HepG2 (cell line): ENCODE measurements around the gene SYCE3. TPM values are rescaled to one million over a fixed set of nuclear protein-coding genes. Genes with fewer than 3 reads are reported as not detected.

ENCODE experiments used
- CBX5 ChIP-seq: sonication (generic); formaldehyde crosslinking; IDR thresholded peaks from 2 replicates; pipeline ENCODE4 v1.4.0; 2020; ENCODE audit warnings: missing genetic modification reagents, borderline replicate concordance
- ETV5 ChIP-seq: IDR thresholded peaks from 2 replicates; pipeline ENCODE4 v1.6.1; 2018; ENCODE audit warnings: missing biosample characterization, missing genetic modification reagents, inconsistent platforms, borderline replicate concordance
- GABPA ChIP-seq, 2 experiments: IDR thresholded peaks; 2 replicates each; pipeline ENCODE4 v1.6.1; 2011 to 2016; ENCODE audit warnings: low read depth in 2 of 2, low read length in 1 of 2, missing biosample characterization in 1 of 2, missing genetic modification characterization in 1 of 2
- HNF4A ChIP-seq: sonication (generic); formaldehyde crosslinking; IDR thresholded peaks from 2 replicates; pipeline ENCODE4 v1.4.0; 2020; ENCODE audit warnings: missing genetic modification reagents
- HOXA5 ChIP-seq: sonication (generic); formaldehyde crosslinking; IDR thresholded peaks from 2 replicates; pipeline ENCODE4 v1.4.0; 2020; ENCODE audit warnings: missing genetic modification reagents
- SIN3B ChIP-seq: fragments of 150-350 bp; IDR thresholded peaks from 2 replicates; pipeline ENCODE4 v1.6.1; 2014; ENCODE audit warnings: low read length
- SMYD3 ChIP-seq: sonication (generic); formaldehyde crosslinking; IDR thresholded peaks from 2 replicates; pipeline ENCODE4 v1.8.1; 2023; ENCODE audit warnings: mild to moderate bottlenecking, missing genetic modification reagents
- ZNF101 ChIP-seq: sonication (generic); formaldehyde crosslinking; IDR thresholded peaks from 2 replicates; pipeline ENCODE4 v1.4.0; 2020; ENCODE audit warnings: mild to moderate bottlenecking, low read depth, missing genetic modification reagents, borderline replicate concordance
- ZNF124 ChIP-seq: sonication (generic); formaldehyde crosslinking; IDR thresholded peaks from 2 replicates; pipeline ENCODE4 v1.4.0; 2020; ENCODE audit warnings: missing genetic modification reagents
- ZNF549 ChIP-seq: sonication (generic); formaldehyde crosslinking; IDR thresholded peaks from 2 replicates; pipeline ENCODE4 v1.5.0; 2020; ENCODE audit warnings: missing genetic modification reagents
- ZNF572 ChIP-seq: sonication (generic); formaldehyde crosslinking; IDR thresholded peaks from 2 replicates; pipeline ENCODE4 v1.5.1; 2020; ENCODE audit warnings: mild to moderate bottlenecking, missing genetic modification reagents
- ZNF724P ChIP-seq: sonication (generic); formaldehyde crosslinking; IDR thresholded peaks from 2 replicates; pipeline ENCODE4 v1.8.0; 2022; ENCODE audit warnings: missing genetic modification reagents, borderline replicate concordance
- polyA plus RNA-seq, 8 experiments: library from polyadenylated mRNA; depleted of rRNA in 3 of 8; stranded (reverse) in 7 of 8; unstranded in 1 of 8; fragments of >200 nt; fragmentation: Illumina TruSeq in 4 of 8; extraction: Trizol in 4 of 8; gene quantifications; 2 replicates each; pipeline versions ENCODE4 v1.2.1 to v1.2.3, GENCODE V29; 2011 to 2016; ENCODE audit warnings: low read depth in 4 of 8, missing spikeins in 1 of 8, mixed read lengths in 1 of 8; ENCODE audit not compliant: insufficient read depth in 1 of 8
- total RNA-seq, 5 experiments: library from RNA; depleted of rRNA; stranded (reverse); fragments of >200 nt; fragmentation: Illumina TruSeq; extraction: Trizol; gene quantifications; 2 replicates each; pipeline ENCODE4 v1.2.3, GENCODE V29; 2016; ENCODE audit warnings: low read depth in 1 of 5
- TF ChIP-seq, protein P1 (sequence below): sonication (generic); formaldehyde crosslinking; IDR thresholded peaks from 2 replicates; pipeline ENCODE4 v1.4.0; 2020; ENCODE audit warnings: mild to moderate bottlenecking, missing genetic modification reagents, borderline replicate concordance
- TF ChIP-seq, protein P2 (sequence below): IDR thresholded peaks from 2 replicates; pipeline ENCODE4 v1.6.1; 2016; ENCODE audit warnings: control low read depth
- TF ChIP-seq, protein P3 (sequence below): sonication (generic); formaldehyde crosslinking; IDR thresholded peaks from 2 replicates; pipeline ENCODE4 v1.4.0; 2020; ENCODE audit warnings: missing genetic modification reagents, mild to moderate bottlenecking, borderline replicate concordance
- TF ChIP-seq, protein P4 (sequence below): sonication (generic); formaldehyde crosslinking; conservative IDR thresholded peaks from 2 replicates; pipeline ENCODE4 v1.8.1; 2023; ENCODE audit warnings: missing genetic modification reagents
- TF ChIP-seq, protein P5 (sequence below): sonication (generic); formaldehyde crosslinking; IDR thresholded peaks from 2 replicates; pipeline ENCODE4 v1.4.0; 2020; ENCODE audit warnings: missing genetic modification reagents, borderline replicate concordance

SYCE3 gene
- total and polyA plus RNA-seq, 2 of the 13 experiments (the other 11 are each of a cell fraction or from before 2014, with no cell fraction given), result not detected

DNA sequence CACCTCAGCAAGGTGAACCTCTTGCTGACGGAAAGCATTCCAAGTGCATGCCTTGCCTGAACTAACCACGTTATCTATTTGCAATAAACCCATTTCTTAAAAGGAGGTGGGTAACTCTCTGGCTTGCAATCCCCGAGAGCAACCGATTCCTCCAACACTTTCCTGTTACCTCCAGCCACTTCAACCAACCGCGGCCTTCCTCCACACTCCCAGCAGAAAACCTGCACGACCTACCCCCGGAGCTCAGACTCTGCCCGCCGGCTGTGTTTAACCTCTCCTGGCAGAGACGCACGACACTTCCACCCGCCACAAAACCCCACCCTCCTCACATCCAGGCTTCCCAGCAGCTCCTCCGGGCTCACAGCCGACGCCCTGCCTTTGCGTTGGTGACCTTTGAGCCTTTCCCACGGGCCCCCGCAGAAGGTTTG, 38.0 kb downstream of the SYCE3 start (continued):
- TF ChIP-seq, protein P1, sequence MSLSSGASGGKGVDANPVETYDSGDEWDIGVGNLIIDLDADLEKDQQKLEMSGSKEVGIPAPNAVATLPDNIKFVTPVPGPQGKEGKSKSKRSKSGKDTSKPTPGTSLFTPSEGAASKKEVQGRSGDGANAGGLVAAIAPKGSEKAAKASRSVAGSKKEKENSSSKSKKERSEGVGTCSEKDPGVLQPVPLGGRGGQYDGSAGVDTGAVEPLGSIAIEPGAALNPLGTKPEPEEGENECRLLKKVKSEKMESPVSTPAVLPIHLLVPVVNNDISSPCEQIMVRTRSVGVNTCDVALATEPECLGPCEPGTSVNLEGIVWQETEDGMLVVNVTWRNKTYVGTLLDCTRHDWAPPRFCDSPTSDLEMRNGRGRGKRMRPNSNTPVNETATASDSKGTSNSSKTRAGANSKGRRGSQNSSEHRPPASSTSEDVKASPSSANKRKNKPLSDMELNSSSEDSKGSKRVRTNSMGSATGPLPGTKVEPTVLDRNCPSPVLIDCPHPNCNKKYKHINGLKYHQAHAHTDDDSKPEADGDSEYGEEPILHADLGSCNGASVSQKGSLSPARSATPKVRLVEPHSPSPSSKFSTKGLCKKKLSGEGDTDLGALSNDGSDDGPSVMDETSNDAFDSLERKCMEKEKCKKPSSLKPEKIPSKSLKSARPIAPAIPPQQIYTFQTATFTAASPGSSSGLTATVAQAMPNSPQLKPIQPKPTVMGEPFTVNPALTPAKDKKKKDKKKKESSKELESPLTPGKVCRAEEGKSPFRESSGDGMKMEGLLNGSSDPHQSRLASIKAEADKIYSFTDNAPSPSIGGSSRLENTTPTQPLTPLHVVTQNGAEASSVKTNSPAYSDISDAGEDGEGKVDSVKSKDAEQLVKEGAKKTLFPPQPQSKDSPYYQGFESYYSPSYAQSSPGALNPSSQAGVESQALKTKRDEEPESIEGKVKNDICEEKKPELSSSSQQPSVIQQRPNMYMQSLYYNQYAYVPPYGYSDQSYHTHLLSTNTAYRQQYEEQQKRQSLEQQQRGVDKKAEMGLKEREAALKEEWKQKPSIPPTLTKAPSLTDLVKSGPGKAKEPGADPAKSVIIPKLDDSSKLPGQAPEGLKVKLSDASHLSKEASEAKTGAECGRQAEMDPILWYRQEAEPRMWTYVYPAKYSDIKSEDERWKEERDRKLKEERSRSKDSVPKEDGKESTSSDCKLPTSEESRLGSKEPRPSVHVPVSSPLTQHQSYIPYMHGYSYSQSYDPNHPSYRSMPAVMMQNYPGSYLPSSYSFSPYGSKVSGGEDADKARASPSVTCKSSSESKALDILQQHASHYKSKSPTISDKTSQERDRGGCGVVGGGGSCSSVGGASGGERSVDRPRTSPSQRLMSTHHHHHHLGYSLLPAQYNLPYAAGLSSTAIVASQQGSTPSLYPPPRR (CRISPR knock-in tag), result no peak
- TF ChIP-seq ZNF549 (CRISPR knock-in tag), result no peak
- no peak for TF ChIP-seq ZNF724P (CRISPR knock-in tag)
- 0 out of 2 replicates have a peak, but pooled peaks have one; percentile 5 for TF ChIP-seq CBX5 (CRISPR knock-in tag)
- TF ChIP-seq, protein P2, sequence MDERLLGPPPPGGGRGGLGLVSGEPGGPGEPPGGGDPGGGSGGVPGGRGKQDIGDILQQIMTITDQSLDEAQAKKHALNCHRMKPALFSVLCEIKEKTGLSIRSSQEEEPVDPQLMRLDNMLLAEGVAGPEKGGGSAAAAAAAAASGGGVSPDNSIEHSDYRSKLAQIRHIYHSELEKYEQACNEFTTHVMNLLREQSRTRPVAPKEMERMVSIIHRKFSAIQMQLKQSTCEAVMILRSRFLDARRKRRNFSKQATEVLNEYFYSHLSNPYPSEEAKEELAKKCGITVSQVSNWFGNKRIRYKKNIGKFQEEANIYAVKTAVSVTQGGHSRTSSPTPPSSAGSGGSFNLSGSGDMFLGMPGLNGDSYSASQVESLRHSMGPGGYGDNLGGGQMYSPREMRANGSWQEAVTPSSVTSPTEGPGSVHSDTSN (CRISPR knock-in tag), result no peak
- TF ChIP-seq, protein P3, sequence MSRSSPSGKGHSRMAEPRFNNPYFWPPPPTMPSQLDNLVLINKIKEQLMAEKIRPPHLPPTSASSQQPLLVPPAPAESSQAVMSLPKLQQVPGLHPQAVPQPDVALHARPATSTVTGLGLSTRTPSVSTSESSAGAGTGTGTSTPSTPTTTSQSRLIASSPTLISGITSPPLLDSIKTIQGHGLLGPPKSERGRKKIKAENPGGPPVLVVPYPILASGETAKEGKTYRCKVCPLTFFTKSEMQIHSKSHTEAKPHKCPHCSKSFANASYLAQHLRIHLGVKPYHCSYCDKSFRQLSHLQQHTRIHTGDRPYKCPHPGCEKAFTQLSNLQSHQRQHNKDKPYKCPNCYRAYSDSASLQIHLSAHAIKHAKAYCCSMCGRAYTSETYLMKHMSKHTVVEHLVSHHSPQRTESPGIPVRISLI (CRISPR knock-in tag), result no peak
- TF ChIP-seq, protein P4, sequence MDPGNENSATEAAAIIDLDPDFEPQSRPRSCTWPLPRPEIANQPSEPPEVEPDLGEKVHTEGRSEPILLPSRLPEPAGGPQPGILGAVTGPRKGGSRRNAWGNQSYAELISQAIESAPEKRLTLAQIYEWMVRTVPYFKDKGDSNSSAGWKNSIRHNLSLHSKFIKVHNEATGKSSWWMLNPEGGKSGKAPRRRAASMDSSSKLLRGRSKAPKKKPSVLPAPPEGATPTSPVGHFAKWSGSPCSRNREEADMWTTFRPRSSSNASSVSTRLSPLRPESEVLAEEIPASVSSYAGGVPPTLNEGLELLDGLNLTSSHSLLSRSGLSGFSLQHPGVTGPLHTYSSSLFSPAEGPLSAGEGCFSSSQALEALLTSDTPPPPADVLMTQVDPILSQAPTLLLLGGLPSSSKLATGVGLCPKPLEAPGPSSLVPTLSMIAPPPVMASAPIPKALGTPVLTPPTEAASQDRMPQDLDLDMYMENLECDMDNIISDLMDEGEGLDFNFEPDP (CRISPR knock-in tag), result no peak
- TF ChIP-seq SMYD3, result no peak
- no peak for TF ChIP-seq ZNF572 (CRISPR knock-in tag)
- TF ChIP-seq, protein P5, sequence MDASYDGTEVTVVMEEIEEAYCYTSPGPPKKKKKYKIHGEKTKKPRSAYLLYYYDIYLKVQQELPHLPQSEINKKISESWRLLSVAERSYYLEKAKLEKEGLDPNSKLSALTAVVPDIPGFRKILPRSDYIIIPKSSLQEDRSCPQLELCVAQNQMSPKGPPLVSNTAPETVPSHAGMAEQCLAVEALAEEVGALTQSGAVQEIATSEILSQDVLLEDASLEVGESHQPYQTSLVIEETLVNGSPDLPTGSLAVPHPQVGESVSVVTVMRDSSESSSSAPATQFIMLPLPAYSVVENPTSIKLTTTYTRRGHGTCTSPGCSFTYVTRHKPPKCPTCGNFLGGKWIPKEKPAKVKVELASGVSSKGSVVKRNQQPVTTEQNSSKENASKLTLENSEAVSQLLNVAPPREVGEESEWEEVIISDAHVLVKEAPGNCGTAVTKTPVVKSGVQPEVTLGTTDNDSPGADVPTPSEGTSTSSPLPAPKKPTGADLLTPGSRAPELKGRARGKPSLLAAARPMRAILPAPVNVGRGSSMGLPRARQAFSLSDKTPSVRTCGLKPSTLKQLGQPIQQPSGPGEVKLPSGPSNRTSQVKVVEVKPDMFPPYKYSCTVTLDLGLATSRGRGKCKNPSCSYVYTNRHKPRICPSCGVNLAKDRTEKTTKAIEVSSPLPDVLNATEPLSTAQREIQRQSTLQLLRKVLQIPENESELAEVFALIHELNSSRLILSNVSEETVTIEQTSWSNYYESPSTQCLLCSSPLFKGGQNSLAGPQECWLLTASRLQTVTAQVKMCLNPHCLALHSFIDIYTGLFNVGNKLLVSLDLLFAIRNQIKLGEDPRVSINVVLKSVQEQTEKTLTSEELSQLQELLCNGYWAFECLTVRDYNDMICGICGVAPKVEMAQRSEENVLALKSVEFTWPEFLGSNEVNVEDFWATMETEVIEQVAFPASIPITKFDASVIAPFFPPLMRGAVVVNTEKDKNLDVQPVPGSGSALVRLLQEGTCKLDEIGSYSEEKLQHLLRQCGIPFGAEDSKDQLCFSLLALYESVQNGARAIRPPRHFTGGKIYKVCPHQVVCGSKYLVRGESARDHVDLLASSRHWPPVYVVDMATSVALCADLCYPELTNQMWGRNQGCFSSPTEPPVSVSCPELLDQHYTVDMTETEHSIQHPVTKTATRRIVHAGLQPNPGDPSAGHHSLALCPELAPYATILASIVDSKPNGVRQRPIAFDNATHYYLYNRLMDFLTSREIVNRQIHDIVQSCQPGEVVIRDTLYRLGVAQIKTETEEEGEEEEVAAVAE (CRISPR knock-in tag), result no peak
- no peak for TF ChIP-seq HOXA5
- no peak for TF ChIP-seq ZNF101 (CRISPR knock-in tag)
- TF ChIP-seq GABPA (IDR thresholded peaks at IDR 0.05; ENCODE audit: low read depth, low read length), result no peak
- TF ChIP-seq GABPA (CRISPR knock-in tag; IDR thresholded peaks at IDR 0.05; ENCODE audit: low read depth), result no peak
- TF ChIP-seq ZNF124 (CRISPR knock-in tag), result no peak
- peak; percentile 74; the same call in 1 of the 2 replicates for TF ChIP-seq HNF4A (CRISPR knock-in tag)
- TF ChIP-seq SIN3B, result no peak
- no peak for TF ChIP-seq ETV5 (CRISPR knock-in tag)
